ENCODE data around the gene PLA2G7.
"Not testable (repeated sequence)": the region's sequence is repeated elsewhere in the genome, so short reads cannot be mapped to it uniquely, and the experiment has no call there.

PLA2G7 gene

DNA sequence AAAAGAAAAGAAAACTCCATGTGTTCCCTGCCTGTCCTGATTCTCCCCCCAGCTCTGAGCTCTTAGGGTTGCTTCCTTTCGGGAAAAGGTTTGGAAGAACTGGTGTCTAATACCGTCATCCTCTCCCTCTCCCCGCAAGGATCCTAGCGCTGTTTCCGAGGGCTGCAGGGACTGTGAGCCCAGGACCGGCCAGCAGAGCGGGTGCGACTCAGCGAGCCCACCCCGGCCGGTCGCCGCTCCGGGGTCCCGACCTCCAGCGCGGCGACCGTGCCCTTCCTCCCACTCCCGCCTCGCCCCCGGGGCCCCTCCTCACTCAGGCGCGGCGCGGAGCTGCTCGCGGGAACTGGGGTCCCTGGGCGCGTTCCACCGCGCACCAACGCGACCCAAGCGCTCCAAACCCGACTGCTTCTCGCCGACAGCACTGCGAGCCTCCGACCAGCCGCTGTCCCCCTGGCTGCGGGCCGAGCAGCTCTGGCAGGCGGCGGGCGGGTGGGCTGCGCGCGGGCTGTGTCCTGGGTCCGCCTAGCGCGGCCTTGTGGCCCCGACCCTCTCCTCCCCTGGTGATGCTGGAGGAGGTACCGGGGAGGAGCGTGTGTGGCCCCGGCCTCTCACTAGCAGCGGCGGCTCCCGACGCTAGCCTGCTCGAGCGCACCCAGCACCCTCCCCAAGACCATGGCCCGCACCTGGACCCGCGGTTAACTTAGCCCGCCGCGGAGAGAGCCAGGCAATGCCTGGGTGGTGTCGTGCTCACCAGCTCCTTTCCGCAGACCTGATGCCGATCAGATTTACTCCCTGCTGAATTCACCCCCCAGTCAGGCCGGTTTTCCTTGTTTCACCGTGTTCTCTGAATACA lies at the start of gene PLA2G7:
PLA2G7 (minus strand) TSS at position 509 of the 853 bp plus-strand sequence. CDS start 12,484 bp downstream, outside the sequence.
- DNase-seq: no peak

DNA sequence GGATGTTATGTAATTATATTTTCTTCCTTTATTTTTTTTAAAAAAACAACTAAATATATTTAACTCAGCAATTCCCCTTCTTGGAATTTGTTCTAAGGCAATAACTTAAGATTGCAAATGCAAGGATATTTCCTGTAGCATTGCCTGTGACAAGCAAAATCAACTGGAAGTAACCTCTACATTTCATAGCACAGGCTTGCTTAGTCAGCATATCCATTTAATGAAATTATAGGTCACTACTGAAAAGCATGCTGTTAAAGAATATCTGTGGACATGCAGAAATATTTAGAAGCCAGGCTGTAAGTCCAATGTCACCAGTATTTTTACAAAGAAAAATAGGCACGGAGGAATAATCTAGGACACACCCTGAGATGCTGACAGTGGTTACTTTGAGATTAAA lies 49.4 kb upstream of the PLA2G7 start:
- DNase-seq: no peak

DNA sequence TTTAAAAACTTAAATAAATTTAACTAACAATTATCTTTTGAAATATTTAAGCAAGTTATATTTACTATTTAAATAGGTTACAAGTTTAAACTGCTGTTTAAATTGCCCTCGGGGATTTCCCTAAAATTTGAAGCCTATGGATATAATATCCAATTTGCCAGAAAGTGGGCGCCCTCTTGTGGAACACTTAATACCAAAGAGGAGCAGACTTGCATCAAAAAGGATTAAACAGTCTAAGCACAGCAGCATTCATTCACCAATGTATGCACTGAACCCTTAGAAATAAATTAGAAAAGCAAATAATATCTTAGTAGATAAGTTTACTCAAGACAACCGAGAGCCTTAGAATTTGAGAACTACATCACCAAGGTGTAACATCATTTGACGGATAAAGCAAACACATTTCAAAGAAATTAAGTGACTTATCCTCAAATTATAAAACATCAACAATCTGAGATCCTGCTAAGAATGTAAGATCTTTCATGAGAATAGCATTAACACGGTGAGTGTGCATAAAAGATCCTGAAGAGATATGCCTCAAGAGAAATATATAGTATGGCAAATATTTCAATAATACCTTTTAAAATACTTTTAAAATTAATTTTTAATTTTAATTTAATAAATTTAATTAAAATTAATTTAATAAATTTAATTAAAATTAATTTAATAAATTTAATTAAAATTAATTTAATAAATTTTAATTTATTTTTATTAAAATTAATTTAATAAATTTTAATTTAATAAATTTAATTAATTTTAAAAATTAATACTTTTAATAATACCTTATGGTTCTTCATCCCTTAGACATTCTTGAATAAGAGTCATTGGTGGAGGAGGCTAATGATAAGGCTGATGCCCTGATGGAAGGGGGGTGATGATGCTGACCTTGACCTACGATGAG lies 46.6 kb upstream of the PLA2G7 start:
- no peak for DNase-seq

DNA sequence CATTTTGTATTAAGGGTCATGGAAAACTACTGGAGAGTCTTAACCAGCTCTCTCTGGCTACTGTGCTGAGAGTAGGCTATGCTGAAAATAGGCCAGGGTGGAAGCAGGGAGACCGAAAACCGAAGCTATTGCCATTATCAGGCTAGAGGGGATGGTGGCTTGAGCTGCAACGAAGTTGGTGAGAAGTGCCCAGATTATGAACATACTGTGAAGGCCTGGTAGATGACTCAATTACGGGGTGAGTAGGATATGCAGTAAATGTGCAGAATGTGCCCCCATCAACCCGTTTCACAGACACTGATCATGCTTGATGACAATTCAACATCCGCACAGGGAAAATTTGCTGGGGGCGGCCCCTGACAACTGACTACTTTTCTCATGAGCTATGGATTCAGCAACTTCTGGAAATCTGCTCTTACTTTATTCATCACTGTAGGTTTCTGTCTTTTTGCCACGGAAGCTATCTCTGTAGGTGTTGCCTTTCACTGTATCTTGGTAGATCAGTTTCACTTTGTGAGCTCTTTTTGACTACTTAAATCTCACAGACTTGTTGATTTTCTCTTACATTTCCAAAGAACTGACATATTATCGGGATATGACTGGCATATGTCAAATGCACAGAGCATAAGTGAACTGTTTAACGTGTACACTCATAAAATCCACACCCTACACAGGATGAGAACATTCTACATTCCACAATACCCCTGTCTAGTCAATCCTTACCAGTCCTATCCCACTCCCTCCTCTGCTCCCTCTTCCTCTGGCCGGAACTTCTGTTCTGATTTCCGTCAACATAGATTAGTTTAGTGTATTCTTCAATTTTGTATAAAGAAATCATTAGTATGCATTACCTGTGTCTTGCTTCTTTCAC lies 42.5 kb upstream of the PLA2G7 start:
- DNase-seq: no peak

DNA sequence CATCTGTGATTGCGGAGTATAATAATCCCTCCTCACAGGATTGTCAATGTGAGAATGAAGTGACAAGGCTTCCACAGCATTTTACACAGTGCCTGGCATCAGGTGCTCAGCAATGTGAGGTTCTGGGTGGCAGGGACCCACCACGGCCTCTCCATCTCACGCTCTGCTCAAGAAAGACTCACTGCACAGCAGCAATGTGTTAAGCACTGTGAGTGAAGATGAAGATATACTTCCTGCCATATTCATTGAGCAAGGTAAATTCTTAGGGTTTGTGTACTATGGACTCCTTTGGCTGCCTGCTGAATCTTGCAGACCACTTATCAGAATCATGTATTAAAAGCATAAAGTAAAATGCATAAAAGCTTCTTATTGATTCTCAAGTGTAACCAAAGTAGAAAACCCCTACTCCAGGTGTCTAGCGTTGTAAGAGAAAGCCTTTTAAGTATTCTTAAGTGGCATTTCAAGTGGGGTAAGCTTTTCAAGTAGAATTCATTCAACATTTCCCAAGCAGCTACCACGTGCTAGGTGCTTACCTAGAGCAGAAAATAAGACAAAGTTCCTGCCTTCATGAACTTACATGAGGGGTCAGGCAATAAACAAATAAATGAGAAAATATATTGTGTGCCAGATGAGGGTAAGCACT lies 41.0 kb upstream of the PLA2G7 start:
- DNase-seq: no peak

DNA sequence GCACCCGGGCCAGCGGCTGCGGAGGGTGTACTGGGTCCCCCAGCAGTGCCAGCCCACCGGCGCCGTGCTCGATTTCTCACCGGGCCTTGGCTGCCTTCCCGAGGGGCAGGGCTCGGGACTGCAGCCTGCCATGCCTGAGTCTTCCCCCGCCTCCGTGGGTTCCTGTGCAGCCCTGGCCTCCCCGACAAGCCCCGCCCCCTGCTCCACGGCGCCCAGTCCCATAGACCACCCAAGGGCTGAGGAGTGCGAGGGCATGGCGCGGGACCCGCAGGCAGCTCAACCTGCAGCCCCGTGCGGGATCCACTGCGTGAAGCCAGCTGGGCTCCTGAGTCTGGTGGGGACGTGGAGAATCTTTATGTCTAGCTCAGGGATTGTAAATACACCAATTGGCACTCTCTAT lies 39.6 kb upstream of the PLA2G7 start:
- DNase-seq: not testable (repeated sequence)

DNA sequence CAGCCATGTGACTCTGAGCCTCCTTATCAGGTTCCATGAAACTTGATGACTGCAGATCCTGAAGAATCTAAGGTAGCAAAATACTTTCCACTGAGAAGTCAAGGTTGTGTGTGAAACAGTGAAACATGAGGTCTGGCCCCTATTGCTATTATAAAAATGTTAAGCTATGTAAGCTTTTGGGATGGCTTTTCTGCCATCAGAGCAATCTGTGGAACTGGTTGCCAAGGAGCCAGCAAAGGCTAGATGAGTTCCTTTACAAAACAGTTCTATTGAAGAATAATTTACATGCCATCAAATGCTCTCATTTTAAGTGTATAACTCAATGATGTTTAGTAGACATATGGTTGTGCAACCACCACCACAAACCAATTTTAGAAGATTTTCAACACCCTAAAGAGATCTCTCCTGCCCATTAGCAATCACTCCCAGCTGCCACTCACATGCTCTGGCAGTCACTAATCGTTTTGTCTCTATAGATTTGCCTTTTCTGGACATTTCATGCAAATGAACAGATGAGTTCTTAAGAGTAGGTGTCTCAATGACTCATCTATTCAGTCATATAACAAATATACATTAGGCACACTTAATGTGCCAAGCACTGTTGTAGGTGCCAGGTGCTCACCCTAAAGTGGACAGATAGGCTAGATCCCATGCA lies 38.2 kb upstream of the PLA2G7 start:
- DNase-seq: no peak

DNA sequence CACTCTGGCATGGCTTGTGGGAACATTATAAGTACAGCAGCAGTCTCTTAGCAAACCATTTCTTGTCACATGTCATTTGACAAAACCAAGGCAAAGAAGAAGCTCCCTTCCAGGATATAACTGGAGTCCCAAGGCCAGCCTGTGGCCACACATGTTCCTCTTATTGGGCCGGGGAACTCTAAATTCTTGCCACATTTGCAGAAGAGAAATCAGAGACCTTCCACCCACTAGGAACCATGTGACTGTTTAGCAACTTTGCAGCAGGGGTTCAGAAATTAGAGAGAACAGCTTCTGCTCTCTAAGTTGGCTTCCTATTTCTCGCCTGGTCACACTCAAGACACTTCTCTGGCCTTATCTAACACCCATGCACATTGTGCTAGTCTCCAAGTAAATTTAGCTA lies 37.6 kb upstream of the PLA2G7 start:
- DNase-seq: no peak

DNA sequence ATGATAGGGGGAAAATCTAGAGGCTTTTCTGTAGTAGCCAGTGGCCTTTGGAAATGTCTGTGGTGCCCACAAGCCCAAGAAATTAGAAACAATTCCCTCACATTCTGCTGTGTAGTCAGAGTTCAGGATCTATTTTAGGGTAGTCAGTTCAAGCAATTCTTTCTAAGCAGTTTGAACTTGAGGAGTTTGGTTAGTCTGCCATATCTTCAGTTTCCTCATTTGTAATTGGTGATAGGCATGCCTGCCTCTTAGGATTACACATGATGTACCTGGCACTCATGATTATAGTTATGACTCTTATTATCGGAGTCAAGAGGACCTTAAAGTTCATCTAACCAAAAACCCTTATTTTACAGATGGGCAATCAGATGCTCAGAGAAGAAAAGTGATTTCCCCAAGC lies 36.8 kb upstream of the PLA2G7 start:
- DNase-seq: no peak

DNA sequence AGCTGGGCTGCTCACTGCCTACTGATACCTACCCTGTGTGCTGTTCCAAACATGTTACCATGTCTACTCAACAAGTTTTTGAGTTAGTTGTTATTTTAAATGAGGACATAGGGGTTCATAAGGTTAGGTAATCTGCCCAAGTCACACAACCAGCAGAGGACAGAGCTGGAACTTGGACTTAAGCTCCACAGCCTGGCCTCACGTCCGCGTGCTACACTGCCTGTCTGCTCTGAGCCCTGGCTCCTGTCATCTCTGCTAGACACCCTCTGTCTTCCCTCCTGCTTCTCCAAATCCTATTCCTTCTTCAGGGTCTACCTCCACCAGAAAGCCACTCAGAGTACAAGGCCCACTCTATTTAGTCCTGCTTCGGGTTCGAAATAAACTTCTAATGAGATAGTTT lies 29.8 kb upstream of the PLA2G7 start:
- DNase-seq: no peak

DNA sequence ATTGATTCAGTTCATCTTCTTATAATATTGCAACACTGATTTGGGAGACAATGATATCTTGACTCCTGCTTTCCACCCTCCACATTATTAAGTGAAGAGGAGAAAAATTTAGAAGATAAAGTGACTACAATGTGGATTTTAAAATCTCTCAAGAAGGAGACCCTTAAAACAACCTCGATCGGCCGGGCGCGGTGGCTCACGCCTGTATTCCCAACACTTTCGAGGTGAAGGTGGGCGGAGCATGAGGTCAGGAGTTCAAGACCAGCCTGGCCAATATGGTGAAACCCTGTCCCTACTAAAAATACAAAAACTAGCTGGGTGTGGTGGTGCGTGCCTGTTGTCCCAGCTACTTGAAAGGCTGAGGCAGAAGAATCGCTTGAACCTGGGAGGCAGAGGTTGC lies 29.1 kb upstream of the PLA2G7 start:
- DNase-seq: not testable (repeated sequence)

DNA sequence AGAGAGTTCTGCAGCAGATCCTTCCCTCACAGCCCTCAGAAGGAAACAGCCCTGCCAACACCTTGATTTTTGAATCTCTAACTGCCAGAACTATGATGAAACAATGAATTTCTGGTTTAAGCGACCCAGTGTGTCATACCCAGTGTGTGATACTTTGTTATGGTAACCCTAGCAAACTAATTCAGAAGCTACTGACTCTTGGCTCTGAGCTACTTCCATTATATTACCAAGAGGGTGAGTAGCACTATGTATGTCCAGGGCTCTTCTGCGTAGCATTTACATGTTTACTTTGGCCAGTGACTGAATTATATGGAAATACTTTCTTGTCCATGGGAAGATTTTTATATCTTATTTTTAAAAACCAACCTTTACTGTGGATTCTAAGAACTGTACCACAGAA lies 28.3 kb upstream of the PLA2G7 start:
- DNase-seq: no peak

DNA sequence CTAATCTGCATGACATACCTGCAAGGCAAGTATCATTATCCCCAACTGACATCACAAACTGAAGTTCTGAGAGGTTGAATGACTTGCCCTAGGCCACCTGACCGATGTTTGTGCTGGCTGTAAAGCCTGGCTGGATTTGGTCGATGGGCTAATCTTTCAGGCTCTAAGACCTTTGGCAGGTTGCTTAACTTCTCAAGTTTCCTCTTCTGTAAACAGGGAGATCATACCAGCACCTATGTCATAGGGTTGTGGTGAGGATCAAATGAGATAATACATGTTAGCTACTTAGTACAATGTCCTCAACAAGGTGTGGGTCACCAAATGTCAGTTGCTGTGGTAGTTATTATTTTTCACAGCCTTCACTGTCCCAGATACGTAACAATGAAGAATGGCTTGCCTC lies 25.8 kb upstream of the PLA2G7 start:
- DNase-seq: no peak

DNA sequence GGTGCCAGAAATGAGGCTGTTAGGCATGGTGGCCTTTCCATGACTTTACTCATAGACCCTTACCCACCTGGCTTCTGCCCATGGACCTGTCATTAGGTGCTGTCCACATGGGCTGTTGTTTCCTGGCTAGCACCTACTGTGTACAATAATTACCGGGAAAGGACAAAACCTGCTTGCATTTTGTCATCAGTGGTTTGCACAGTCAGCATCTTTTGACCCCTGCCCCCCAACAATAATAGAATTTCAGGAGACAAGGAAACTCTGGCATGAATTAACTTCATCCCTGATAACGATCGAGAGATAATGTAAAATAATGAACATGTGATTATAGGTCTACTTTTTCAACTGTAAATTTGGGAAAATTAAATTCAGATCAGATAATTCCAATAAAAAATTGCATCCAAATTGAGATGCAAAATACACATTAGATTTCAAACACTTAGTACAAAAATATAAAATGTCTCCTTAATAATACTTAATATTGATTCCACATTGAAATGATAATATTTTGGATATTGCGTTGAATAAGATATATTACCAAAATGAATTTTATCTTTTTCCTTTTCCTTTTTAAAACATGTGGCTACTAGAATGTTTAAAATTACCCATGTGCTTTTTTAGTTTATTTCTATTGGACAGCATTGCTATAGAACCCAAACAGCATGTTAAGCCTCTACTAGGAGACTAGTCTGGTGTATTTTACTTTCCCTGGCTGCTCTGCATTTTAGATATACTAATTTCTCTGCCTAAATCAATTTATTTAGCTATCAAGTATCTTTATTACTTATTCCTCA lies 24.0 kb upstream of the PLA2G7 start:
- DNase-seq: no peak

DNA sequence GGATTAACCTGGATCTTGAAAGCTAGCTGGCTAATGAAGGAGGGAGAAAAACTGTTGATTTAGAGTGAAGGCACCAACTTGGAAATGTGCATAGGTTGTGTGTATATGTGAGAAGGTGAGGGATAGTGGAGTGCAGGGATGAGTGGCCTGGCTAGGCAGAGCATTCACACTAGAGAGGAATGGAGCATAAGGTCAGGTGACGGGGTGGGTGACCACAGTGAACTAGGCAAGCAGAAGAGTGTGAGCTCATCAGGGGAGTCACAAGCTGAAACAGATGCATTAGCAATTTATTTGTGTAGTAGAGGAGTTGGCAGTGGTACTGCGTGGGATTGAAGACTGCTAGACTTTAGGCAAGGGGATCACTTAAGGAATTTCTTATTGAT lies 22.0 kb upstream of the PLA2G7 start:
- DNase-seq: no peak

DNA sequence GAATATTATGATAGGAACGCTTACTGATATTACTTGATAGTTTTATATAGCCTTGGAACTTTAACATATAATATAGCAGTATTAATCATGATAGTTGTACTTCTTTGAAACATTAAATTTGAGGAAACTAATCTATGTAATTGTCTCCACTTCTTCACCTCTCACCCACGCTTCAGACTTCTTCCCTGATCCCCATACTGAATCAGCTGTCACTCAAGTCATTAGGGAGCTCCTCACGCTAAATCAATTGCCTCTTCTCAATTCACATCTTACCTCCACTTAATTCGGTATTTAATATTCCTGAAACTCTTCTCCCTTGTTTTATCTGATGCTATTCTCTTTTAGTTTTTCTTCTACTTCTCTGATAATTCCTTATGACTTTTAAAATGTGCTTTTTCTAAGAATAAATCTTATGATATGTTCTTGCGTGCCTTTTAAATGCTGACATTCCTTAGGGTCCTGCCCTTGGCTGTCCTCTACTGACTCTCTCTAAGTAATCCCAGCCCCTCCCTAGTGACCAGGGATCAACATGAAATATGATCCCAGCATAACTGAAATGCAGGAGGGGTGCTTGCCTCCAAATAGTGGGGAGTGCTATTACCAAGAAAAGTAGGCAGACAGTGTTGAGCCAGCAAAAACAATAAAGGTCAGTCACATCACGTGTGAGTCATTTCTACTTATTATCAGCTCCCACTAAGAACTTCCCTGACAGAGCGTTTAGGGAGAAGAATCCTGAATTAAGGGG lies 21.5 kb upstream of the PLA2G7 start:
- DNase-seq: no peak

DNA sequence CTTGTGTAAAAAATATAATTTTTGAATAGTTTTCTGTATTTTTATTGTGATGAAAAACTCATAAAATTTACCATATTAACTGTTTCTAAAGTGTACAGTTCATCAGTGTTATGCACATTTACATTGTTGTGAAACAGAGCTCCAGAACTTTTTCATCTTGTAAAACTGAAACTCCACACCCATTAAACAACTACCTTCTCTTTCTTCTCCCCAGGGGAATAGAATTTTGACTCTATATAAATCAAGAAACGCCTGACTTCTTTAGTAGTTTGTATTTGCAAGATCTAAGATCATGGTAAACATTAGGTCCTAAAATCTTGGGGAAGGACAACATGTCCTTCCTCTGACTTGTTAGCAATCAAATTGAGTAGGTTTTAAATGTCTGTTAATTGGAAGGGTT lies 20.7 kb upstream of the PLA2G7 start:
- DNase-seq: no peak

DNA sequence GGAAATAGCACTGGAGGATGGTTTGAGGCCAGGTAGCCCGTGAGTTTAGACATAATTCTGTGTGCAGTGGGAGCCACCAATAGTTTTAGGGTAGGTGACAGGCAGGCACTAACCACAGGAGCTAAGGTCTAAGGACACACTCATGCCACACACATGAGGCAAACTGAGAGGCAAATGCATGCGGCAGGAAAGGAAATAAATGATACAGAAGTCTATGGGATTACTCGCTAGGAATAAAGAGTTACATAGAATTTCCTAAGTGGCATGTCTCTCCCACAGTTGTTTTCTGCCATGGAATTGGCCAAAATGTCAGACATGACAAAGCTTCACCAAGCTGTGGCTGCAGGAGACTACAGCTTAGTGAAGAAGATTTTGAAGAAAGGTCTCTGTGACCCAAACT lies 16.5 kb upstream of the PLA2G7 start:
- no peak for DNase-seq

DNA sequence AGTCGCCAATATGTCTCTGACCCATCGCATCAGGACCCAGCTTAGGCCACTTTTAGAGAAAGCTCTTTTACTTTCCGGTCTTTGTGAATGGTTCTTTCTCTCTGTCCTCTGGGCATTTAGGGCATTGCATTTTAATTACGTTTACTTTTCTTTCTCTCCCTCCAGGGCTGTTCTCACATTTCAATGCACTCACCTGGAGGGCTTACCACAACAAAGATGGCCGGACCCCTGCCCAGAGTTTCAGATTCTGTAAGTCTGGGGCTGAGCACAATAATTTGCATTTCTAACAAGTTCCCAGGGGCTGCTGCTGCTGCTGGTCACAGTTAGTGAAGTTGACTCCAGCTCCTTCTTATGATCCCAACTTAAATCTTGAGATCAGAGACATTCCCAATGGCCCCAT lies 14.6 kb upstream of the PLA2G7 start:
- no peak for DNase-seq

DNA sequence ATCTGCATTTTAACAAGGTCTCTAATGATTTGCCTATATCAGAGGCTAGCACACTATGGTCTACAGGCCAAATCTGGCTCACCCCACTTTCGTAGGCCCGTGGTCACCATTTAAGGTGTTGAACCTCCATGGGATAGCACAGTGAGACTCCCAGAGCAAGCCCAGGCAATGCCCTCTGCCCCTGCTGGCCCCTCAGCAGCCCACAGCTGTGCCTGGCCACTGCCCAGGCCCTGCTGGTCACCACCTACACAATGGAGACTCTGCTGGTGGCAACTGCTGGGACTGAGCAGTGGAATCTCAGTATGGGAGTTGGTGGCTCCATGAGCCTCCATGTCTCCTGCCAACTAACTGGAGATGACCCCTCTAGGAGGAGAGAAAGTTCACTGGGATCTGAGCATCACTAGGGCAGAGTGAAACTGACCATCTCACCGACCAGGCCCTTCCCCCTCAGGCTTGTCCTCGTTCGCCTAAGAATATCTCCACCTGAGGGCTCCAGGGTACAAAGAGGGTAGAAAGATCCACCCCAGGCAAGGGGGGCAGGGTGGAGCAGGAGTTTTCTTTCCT lies 13.8 kb upstream of the PLA2G7 start:
- DNase-seq: no peak

Data from stimulated activated naive CD4-positive, alpha-beta T cell treated with Interleukin-2 at 50 U/mL for 16 hours (primary cell).